SK-N-MC (cell line): ENCODE results near the gene NEUROD2.

Experiments
- EZH2 ChIP-seq: fragments of 200-600 bp; sonication (generic); IDR thresholded peaks from one replicate; pipeline ENCODE4 v1.6.1; 2017; ENCODE audit warnings: antibody characterized with exemption
- FOXP2 ChIP-seq: optimal IDR thresholded peaks from 2 replicates; pipeline ENCODE3; 2011; ENCODE audit warnings: mild to moderate bottlenecking, moderate library complexity; ENCODE audit not compliant: insufficient read depth; ENCODE audit errors: extremely low read length, control extremely low read depth
- POLR2AphosphoS5 ChIP-seq: IDR thresholded peaks from 2 replicates; pipeline ENCODE4 v1.6.1; 2012; ENCODE audit warnings: mild to moderate bottlenecking, low read depth, low read length, borderline replicate concordance

GRCh38 chr17:39614545-39615157, 6.9 kb upstream of the NEUROD2 start:
- TF ChIP-seq POLR2AphosphoS5 = no peak
- TF ChIP-seq EZH2 = no peak
- TF ChIP-seq FOXP2 = no peak
